ENCODE measurements around the gene ATP1B3.

Gene ATP1B3

GRCh38 chr3:141934354-141934753 is 57.9 kb downstream of the ATP1B3 start:
- no peak overlapping the region for H3K27ac Mint-ChIP-seq

GRCh38 chr3:141938011-141938500 is 61.6 kb downstream of the ATP1B3 start:
- H3K4me1 Mint-ChIP-seq (ENCODE audit: low read depth), result peaks cover 22% of the 10 kb centered on the region
- no peaks in the 10 kb centered on the region for H3K9me3 Mint-ChIP-seq
- H3K4me3 Mint-ChIP-seq, result no peak overlapping the region
- DNase-seq, result no peak
- no peaks in the 10 kb centered on the region for H3K36me3 Mint-ChIP-seq (ENCODE audit: low read depth)
- H3K27ac Mint-ChIP-seq, result no peak overlapping the region
- no peaks in the 10 kb centered on the region for H3K27me3 Mint-ChIP-seq

More at GRCh38 chr3:141934354-141934753, 57.9 kb downstream of the ATP1B3 start:
- H3K4me3 Mint-ChIP-seq, result no peak overlapping the region
- H3K9me3 Mint-ChIP-seq, result no peaks in the 10 kb centered on the region
- H3K4me1 Mint-ChIP-seq (ENCODE audit: low read depth), result peaks cover 3% of the 10 kb centered on the region
- DNase-seq, result no peak
- no peaks in the 10 kb centered on the region for H3K36me3 Mint-ChIP-seq (ENCODE audit: low read depth)
- H3K27me3 Mint-ChIP-seq, result no peaks in the 10 kb centered on the region

- peak overlapping the region; percentile 86 for H3K27ac Mint-ChIP-seq
- H3K36me3 Mint-ChIP-seq (ENCODE audit: low read depth), result no peaks in the 10 kb centered on the region
- H3K4me3 Mint-ChIP-seq, result no peak overlapping the region
- no peaks in the 10 kb centered on the region for H3K9me3 Mint-ChIP-seq
- DNase-seq, result no peak
- H3K4me1 Mint-ChIP-seq (ENCODE audit: low read depth), result peaks cover 20% of the 10 kb centered on the region
- no peaks in the 10 kb centered on the region for H3K27me3 Mint-ChIP-seq
Measured at GRCh38 chr3:141939759-141940158, 63.3 kb downstream of the ATP1B3 start.

- peak overlapping the region; percentile 36 for H3K4me3 Mint-ChIP-seq
Measured at GRCh38 chr3:141940194-141940776, 63.8 kb downstream of the ATP1B3 start.

GRCh38 chr3:141941093-141941492 is 64.7 kb downstream of the ATP1B3 start:
- Mint-ChIP-seq H3K9me3 (no peaks in the 10 kb centered on the region), H3K4me3 (no peak overlapping the region), H3K27ac (no peak overlapping the region), H3K4me1 (ENCODE audit: low read depth) (peaks cover 20% of the 10 kb centered on the region), H3K27me3 (no peaks in the 10 kb centered on the region), H3K36me3 (ENCODE audit: low read depth) (no peaks in the 10 kb centered on the region)
- DNase-seq, result no peak

More at GRCh38 chr3:141940194-141940776, 63.8 kb downstream of the ATP1B3 start:
- H3K27ac Mint-ChIP-seq, result peak overlapping the region; percentile 86
- H3K9me3 Mint-ChIP-seq, result no peaks in the 10 kb centered on the region
- peak; percentile 48 for DNase-seq
- no peaks in the 10 kb centered on the region for H3K36me3 Mint-ChIP-seq (ENCODE audit: low read depth)
- no peaks in the 10 kb centered on the region for H3K27me3 Mint-ChIP-seq
- H3K4me1 Mint-ChIP-seq (ENCODE audit: low read depth), result peaks cover 20% of the 10 kb centered on the region

GRCh38 chr3:141942006-141942405 is 65.6 kb downstream of the ATP1B3 start:
- peaks cover 20% of the 10 kb centered on the region for H3K4me1 Mint-ChIP-seq (ENCODE audit: low read depth)
- no peak for DNase-seq
- H3K9me3 Mint-ChIP-seq, result no peaks in the 10 kb centered on the region
- H3K4me3 Mint-ChIP-seq, result no peak overlapping the region
- H3K36me3 Mint-ChIP-seq (ENCODE audit: low read depth), result no peaks in the 10 kb centered on the region
- no peak overlapping the region for H3K27ac Mint-ChIP-seq
- H3K27me3 Mint-ChIP-seq, result no peaks in the 10 kb centered on the region

GRCh38 chr3:141945726-141946485 is 69.5 kb downstream of the ATP1B3 start:
- Mint-ChIP-seq H3K4me1 (ENCODE audit: low read depth) (peaks cover 13% of the 10 kb centered on the region), H3K36me3 (ENCODE audit: low read depth) (no peaks in the 10 kb centered on the region), H3K27me3 (no peaks in the 10 kb centered on the region), H3K9me3 (no peaks in the 10 kb centered on the region), H3K4me3 (no peak overlapping the region), H3K27ac (no peak overlapping the region)
- no peak for DNase-seq

GRCh38 chr3:141949399-141949798 is 73.0 kb downstream of the ATP1B3 start:
- Mint-ChIP-seq H3K27me3 (no peaks in the 10 kb centered on the region), H3K27ac (no peak overlapping the region), H3K36me3 (ENCODE audit: low read depth) (peaks cover 5% of the 10 kb centered on the region), H3K4me3 (no peak overlapping the region), H3K4me1 (ENCODE audit: low read depth) (peaks cover 6% of the 10 kb centered on the region), H3K9me3 (no peaks in the 10 kb centered on the region)
- DNase-seq, result no peak

GRCh38 chr3:141949972-141950371 is 73.5 kb downstream of the ATP1B3 start:
- Mint-ChIP-seq H3K27me3 (no peaks in the 10 kb centered on the region), H3K9me3 (no peaks in the 10 kb centered on the region), H3K4me1 (ENCODE audit: low read depth) (peaks cover 6% of the 10 kb centered on the region), H3K4me3 (no peak overlapping the region), H3K36me3 (ENCODE audit: low read depth) (peaks cover 5% of the 10 kb centered on the region), H3K27ac (peak overlapping the region; percentile 50)
- no peak for DNase-seq

GRCh38 chr3:141950572-141951493 is 74.4 kb downstream of the ATP1B3 start:
- no peak for DNase-seq
- peaks cover 10% of the 10 kb centered on the region for H3K4me1 Mint-ChIP-seq (ENCODE audit: low read depth)
- H3K4me3 Mint-ChIP-seq, result no peak overlapping the region
- peaks cover 5% of the 10 kb centered on the region for H3K36me3 Mint-ChIP-seq (ENCODE audit: low read depth)
- no peaks in the 10 kb centered on the region for H3K27me3 Mint-ChIP-seq
- no peaks in the 10 kb centered on the region for H3K9me3 Mint-ChIP-seq
- H3K27ac Mint-ChIP-seq, result no peak overlapping the region

- no peak for DNase-seq
- no peaks in the 10 kb centered on the region for H3K27me3 Mint-ChIP-seq
- H3K27ac Mint-ChIP-seq, result no peak overlapping the region
Measured at GRCh38 chr3:141952611-141953010, 76.2 kb downstream of the ATP1B3 start.

GRCh38 chr3:141955175-141955574 is 78.7 kb downstream of the ATP1B3 start:
- Mint-ChIP-seq H3K4me3 (no peak overlapping the region), H3K4me1 (ENCODE audit: low read depth) (peaks cover 6% of the 10 kb centered on the region)

More at GRCh38 chr3:141952611-141953010, 76.2 kb downstream of the ATP1B3 start:
- Mint-ChIP-seq H3K4me3 (no peak overlapping the region), H3K9me3 (no peaks in the 10 kb centered on the region), H3K4me1 (ENCODE audit: low read depth) (peaks cover 10% of the 10 kb centered on the region), H3K36me3 (ENCODE audit: low read depth) (peaks cover 11% of the 10 kb centered on the region)

GRCh38 chr3:141959589-141960554 is 83.4 kb downstream of the ATP1B3 start:
- Mint-ChIP-seq H3K4me1 (ENCODE audit: low read depth) (peaks cover 5% of the 10 kb centered on the region), H3K9me3 (no peaks in the 10 kb centered on the region), H3K36me3 (ENCODE audit: low read depth) (peaks cover 27% of the 10 kb centered on the region), H3K4me3 (no peak overlapping the region), H3K27ac (no peak overlapping the region), H3K27me3 (no peaks in the 10 kb centered on the region)
- DNase-seq, result no peak

More at GRCh38 chr3:141955175-141955574, 78.7 kb downstream of the ATP1B3 start:
- Mint-ChIP-seq H3K27me3 (no peaks in the 10 kb centered on the region), H3K27ac (peak overlapping the region; percentile 3), H3K9me3 (no peaks in the 10 kb centered on the region), H3K36me3 (ENCODE audit: low read depth) (peaks cover 24% of the 10 kb centered on the region)
- no peak for DNase-seq

All from activated T-cell treated with anti-CD3 and anti-CD28 coated beads, Interleukin-2, amount 50 U/mL, for 24 hours (primary cell).